ENCODE data around the gene SYT5.
"Not testable (repeated sequence)": the region's sequence is repeated elsewhere in the genome, so short reads cannot be mapped to it uniquely, and the experiment has no call there.

The SYT5 gene

GRCh38 chr19:55166530-55167268 lies 13.4 kb downstream of the SYT5 start, which contains the start of gene DNAAF3:
Gene DNAAF3, minus strand, starts transcription at chr19:55166613. Its CDS starts 200 bp downstream, at chr19:55166413.
- peak; percentile 97 for DNase-seq

DNA sequence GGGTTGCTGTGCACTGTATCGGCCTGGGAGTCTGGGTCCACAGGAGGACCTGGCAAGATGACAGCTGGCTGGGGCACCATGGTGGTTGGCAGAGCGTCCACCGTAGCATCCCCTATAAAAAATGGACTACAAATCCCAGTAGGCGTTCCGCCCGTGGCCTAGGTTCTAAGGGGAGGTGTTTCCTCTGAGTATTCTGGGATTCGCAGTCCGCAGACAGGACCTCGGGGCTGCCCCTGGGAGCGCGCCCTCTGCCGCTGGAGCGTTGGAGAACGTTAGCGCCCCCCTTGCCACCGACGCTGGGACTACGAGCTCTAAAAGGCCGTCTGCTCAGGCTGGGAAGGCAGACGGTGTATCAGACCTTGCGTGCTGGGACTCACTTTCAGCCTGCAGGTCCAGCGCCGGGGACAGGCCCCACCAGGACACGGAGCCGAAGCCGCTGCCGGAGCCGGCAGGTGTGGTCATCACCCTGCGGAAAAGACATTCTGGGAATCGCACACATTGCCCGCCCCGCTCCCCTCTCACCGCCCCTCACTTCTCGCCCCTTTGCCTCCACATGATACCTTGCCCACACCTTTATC lies 14.0 kb downstream of the SYT5 start:
- DNase-seq, result peak; percentile 93

DNA sequence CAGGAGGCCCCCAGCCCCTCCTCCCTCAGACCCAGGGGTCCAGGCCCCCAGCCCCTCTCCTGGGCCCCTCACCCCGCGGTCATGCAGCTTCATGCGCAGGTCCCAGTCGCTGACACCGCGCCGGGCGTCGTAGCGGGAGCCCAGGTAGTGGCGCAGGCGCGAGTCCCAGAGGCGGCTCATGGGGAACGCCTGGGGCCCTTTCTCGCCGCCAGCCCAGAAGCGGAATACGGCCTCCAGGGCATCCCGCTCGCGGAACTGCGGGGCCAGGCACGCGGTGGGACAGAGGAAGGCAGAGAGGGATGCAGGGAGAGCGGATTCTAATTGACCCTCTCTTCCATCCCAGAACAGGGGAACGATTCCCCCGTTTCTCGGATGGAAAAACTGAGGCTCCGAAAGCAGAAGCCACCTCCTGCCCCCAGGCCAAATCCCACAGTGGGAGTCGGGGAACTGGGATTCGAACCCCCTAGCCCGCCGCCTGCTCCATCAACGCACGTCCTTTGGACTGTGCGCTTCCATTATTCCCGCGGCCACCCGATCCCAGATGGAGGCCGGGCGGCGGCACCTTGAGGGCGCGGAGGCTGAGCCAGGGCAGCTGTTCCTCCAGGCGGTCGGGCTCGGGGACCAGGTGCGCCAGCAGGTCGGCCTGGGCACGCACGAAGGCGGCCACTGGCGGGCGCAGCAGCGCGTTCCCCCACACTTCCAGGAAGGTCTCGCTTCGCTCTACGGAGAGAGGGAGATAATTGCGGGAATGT lies 18.3 kb downstream of the SYT5 start:
- DNase-seq, result no peak

GRCh38 chr19:55160986-55161365 lies 19.1 kb downstream of the SYT5 start:
- DNase-seq, result no peak

DNA sequence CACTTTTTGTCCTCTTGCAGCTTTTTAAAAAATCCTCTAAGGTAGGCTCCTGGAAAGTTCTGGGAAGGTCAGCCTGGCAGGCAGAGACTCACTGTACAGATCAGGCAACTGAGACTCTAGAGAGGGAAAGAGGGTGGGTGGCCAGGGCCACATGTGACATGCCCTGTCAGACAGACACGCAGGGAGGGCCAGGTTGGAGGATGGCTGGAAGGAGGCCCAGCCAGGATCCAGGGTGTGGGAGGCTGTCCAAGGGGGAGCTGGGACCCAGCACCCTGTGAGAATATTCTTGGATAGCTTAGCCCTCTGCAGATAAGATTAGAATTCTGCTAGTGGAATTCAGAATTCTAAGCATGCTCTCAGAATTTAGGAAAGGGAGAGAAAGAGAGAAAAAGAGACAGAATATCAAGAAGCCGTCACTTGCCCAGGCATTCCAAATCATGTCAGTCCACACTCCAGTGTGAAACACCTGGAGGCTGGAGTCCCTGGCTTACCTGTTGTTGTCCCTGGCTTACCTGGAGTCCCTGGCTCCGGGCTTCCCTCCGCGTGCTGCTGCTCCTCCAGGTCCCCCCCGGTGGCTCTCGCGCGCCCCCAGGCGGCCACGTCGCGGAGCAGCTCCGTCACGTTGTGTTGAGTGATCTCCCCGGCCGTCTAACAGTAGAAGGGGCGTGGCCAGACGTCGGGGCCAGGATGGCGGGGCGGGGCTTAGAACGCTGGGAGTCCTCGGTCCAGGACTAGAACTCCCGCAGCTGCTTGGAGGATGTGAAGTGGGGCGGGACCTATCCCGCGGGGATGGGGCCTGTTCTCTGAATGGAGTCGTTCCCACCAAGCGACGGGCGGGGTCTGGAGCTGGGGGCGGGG lies 19.7 kb downstream of the SYT5 start:
- peak; percentile 72 for DNase-seq

- no peak for DNase-seq
Observed at GRCh38 chr19:55158848-55159749, 21.0 kb downstream of the SYT5 start.

DNA sequence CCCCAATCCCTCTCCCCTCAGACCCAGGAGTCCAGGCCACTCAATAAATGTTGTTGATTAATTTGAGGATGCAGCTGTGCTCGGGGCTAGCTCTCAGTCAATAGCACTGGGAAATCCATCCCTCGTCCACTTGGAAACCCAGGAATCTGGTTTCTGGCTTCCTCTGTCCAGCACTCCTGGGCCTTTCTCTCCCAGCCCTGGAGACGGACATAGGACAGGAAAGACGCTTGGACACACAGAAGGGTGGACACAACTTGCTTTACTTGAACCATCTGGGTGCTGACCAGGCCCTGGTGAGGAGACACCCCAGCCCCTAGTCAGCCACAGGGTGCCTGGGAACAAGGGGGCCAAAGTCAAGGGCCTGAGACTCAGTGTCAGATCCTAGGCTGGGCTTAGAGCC lies 21.7 kb downstream of the SYT5 start:
- DNase-seq, result no peak

DNA sequence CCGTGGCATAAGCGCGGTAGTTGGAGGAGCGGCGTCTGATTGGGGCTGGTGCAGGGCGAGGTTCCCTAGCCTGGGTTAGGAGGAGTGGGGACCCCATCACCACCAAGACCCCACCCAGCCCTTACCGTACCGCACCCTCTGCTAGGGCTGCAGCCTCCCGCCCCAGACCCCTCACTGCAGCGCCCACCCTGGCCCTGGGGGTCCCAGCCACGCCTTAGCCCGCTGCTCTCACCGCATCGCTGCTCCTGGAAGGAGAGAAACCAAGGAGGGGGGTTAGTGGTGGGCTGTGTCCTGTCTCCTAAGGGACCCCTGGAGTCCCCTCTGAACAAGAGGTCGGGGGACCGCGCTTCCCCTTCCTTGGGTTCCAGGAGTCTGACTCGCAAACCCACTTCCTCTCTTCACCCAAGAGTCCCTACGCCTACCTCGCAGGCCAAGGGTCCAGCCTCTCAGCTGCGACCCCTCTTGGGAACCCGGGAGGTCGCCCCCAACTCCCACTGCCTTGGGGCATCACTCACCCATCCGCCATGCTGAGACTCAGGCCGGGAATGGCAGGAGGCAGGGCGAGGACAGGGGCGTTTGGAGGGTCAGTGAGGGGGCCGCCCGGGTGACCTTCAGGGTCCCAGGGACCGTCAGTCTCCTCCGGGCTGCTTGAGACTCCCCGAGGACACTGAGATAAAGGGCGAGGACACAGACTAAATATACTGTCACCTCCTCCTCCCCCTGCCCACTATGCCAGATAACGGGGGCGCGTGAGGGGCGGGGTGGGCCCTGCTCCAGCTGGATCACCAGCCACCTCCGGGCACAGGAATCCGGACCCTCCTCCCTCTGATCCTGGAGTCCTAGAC lies 22.8 kb downstream of the SYT5 start, which contains the start of gene TNNI3:
TSS of gene TNNI3 (minus strand) at position 669 of the 845 bp plus-strand sequence. CDS start at position 526, 143 bp downstream.
- no peak for DNase-seq

DNA sequence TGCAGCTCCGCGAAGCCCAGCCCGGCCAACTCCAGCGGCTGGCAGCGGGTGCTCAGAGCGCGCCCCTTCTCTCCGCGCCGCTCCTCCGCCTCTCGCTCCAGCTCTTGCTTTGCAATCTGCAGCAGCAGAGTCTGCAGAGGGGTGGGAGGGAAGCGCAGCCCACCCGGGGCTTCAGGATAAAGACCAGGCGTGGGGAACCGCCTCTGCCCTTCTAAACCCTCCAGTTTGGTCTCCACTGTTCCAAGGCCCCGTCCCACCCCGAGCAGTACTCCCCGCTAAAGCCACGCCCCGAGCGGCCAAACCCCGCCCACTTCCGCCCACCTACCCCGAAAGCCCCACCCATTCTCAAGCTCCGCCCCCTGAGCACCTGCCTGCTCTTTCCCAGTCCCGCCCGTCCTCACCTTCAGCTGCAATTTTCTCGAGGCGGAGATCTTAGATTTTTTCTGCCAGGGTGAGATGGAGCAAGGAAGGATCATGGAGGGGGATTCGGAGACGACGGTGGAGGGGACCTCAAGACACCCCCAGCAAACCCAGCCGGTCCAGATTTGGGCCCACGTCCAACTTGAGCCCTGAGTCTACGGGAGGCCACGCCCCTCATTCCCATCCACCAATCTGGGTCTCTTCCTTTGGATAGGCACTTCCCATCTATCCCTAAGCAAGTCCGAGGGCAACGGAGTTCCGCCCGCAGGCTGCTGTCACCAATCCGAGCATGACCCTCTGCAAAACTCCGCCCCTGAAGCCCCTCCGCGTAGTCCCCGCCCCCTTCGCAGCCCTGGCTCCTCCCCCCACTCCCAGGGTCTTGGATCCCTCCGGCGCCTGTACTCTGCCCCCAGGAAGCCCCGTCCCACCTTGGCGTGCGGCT lies 23.7 kb downstream of the SYT5 start:
- DNase-seq, result no peak

DNA sequence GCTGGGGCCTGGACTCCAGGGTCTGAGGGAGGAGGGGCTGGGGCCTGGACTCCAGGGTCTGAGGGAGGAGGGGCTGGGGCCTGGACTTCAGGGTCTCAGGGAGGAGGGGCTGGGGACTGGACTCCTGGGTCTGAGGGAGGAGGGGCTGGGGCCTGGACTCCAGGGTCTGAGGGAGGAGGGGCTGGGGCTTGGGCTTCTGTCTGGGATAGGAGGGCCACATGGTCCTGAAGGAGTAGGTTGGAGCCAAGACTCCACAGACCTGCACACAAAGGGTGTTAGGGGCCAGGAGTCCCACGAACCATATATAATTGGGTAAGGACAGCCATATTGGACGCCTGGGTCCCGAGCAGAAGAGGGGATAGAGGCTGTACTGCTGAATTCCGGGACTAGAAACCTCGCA lies 24.3 kb downstream of the SYT5 start:
- not testable (repeated sequence) for DNase-seq

- no peak for DNase-seq
Observed at GRCh38 chr19:55153652-55154264, 26.3 kb downstream of the SYT5 start.

GRCh38 chr19:55152017-55152416 lies 28.1 kb downstream of the SYT5 start:
- no peak for DNase-seq

GRCh38 chr19:55149078-55150003 lies 30.7 kb downstream of the SYT5 start, which contains the start of gene TNNT1:
Gene TNNT1, minus strand, starts transcription at chr19:55149206. Its CDS starts 2,049 bp downstream, at chr19:55147157.
- DNase-seq, result no peak

DNA sequence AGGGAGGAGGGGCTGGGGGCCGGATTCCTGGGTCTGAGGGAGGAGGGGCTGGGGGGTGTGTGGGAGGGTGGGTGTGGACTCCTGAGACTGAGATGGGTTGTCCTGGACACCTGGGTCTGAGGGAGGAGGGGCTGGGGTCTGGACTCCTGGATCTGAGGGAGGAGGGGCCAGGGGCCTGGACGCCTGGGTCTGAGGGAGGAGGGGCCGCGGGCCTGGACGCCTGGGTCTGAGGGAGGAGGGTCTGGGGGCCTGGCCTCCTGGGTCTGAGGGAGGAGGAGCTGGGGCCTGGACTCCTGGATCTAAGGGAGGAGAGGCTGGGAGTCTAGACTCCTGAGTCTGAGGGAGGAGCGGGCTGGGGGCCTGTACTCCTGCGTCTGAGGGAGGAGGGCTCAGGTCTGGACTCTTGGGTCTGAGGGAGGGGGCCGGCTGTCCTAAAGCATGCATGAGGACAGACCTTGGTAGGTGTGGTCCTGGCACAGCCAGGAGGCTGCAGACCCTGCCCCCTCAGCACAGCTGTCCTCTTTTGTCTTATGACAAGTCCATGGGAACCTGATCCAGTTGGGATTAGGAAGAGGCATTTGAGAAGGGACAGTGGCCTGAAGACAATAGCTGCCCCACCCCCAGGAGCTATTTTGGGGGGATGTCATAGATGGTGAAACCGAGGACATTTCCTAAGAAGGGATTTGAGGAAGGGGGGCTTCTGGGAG lies 32.4 kb downstream of the SYT5 start:
- no peak for DNase-seq

GRCh38 chr19:55146705-55147273 lies 33.3 kb downstream of the SYT5 start:
- peak; percentile 60 for DNase-seq

DNA sequence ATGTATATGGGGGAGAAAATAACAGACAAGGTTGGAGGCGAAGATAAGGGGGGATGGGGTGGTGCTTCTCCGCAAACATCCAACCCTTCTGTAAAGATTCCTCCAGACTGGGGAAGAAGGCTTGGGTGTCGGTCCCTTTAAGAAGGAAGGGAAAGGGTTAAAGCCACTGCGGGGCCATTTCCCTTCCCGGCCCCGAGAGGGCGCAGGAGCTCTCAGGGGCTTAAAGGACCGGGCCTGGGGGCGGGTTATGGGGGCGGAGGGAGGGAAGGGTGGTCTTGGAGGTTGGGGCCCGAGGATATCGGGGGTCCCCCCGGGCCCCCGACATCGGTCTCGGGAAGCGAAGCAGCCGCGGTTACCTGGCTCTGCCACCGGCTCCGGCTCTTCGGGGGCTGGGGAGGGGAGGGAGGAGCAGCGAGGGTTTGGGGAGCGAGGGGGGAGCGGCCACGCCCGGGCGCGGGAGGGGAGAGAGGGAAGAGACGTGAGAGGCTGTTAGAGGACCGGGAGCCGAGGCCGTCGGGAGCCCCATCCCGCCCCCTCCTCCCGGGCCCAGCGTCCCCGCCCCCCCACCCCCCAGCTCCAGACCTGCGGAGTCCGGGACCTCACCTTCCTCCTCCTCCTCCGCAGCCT lies 33.9 kb downstream of the SYT5 start:
- DNase-seq, result peak; percentile 44
